Spinal cord (tissue), 10 donors: ENCODE measurements around the gene CACNA1G. TPM values are rescaled to one million over a fixed set of nuclear protein-coding genes. Genes with fewer than 3 reads are reported as not detected.

Experiments
- DNase-seq, 6 donors: peaks; one replicate each; pipeline versions ENCODE4 v3.0.0 to v3.0.0-alpha.2; 2013 to 2015; ENCODE audit warnings: low spot score in 6 of 6, low read depth in 4 of 6
- H3K27ac ChIP-seq: one replicate; pipeline ENCODE4 v1.5.1; 2013; ENCODE audit warnings: low read depth, low read length, control low read depth
- H3K27me3 ChIP-seq: one replicate; pipeline ENCODE4 v1.6.1; 2013; ENCODE audit warnings: low read length; ENCODE audit not compliant: control insufficient read depth, insufficient read depth
- H3K36me3 ChIP-seq: one replicate; pipeline ENCODE4 v1.6.1; 2013; ENCODE audit warnings: low read length; ENCODE audit not compliant: control insufficient read depth, insufficient read depth
- H3K4me1 ChIP-seq: one replicate; pipeline ENCODE4 v1.6.1; 2013; ENCODE audit warnings: low read length; ENCODE audit not compliant: control insufficient read depth, insufficient read depth
- H3K4me3 ChIP-seq: one replicate; pipeline ENCODE4 v1.5.1; 2013; ENCODE audit warnings: low read depth, low read length, control low read depth
- H3K9me3 ChIP-seq: one replicate; pipeline ENCODE4 v1.6.1; 2013; ENCODE audit warnings: low read length; ENCODE audit not compliant: control insufficient read depth, insufficient read depth
- WGBS: methylation state at CpG from one replicate; pipeline ENCODE4 v1.1.5; 2013; ENCODE audit warnings: missing lambda C conversion rate; ENCODE audit not compliant: insufficient coverage; 5-methylcytosine and 5-hydroxymethylcytosine counted together
- polyA plus RNA-seq, 2 donors: library from polyadenylated mRNA; unstranded; fragments of 120-200 nt; gene quantifications; one replicate each; pipeline ENCODE4 v1.2.1, GENCODE V29; 2013; ENCODE audit not compliant: insufficient read length in 2 of 2
- total RNA-seq, 2 donors: library from RNA; depleted of rRNA in 1 of 2; stranded (reverse); fragments of 120-200 nt in 1 of 2; fragments of >200 nt in 1 of 2; gene quantifications; one replicate each; pipeline versions ENCODE4 v1.2.3 to v1.2.4, GENCODE V29; 2013 to 2014
- donor health status: healthy.

CACNA1G gene
- total and polyA plus RNA-seq, 4 donors, result 10.6 to 37.6 (median 23.2) TPM

DNA sequence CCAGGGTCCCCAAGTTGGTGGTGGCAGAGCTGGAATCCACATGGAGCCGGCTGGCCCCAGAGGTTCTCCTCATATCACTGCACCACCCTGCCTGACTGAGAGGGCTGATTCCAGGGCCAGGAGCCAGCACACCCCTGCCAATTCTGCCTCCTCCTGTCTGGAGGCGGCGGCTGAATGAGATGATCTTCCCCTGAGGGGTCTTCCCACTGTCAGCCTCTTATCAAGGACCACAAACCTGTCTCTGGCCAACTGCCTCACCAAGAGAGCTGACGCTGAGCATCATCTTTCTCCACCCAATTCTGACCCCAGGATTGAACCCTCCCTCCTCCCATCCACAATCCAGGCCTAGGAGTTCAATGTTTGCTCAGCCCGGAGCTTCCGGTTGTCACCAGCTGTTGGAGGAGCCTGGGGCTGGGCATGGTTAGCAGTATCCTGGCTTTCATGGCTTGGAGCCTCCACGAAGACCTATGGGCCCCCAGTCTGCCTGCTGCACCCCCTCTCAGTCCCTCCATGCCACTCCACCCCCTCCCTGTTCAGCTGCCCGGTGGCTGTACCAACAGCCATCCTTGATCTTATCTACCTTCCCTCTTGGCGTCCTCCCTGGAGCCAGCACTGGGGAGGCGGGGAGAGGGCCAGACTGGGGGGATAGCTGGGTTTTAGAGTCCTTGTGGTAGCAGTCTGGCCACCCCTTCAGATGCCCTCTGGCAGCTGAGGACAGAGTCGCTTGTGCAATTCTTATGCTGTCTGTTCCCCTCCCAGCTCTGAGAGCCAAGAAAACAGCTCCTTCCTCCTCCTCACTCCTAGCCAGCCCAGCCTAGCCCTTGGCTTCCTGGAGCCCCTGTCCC, 99.7 kb downstream of the CACNA1G start:
- no peak for DNase-seq
- no peaks in the 10 kb centered on the region for H3K27me3 ChIP-seq
- H3K9me3 ChIP-seq, result no peaks in the 10 kb centered on the region
- no peak overlapping the region for H3K4me3 ChIP-seq
- 60% methylated on average over 8 of the region's 11 CpGs for WGBS
- no peak overlapping the region for H3K27ac ChIP-seq
- H3K36me3 ChIP-seq, result no peaks in the 10 kb centered on the region
- H3K4me1 ChIP-seq, result peaks cover 18% of the 10 kb centered on the region

GRCh38 chr17:50660887-50661345, 100.4 kb downstream of the CACNA1G start:
- H3K4me3 ChIP-seq, result no peak overlapping the region
- 89% methylated on average over 9 of the region's 10 CpGs for WGBS
- no peak for DNase-seq
- no peaks in the 10 kb centered on the region for H3K36me3 ChIP-seq
- H3K9me3 ChIP-seq, result no peaks in the 10 kb centered on the region
- no peaks in the 10 kb centered on the region for H3K27me3 ChIP-seq
- H3K27ac ChIP-seq, result no peak overlapping the region
- peaks cover 18% of the 10 kb centered on the region for H3K4me1 ChIP-seq

GRCh38 chr17:50661348-50661747, 100.8 kb downstream of the CACNA1G start:
- H3K27me3 ChIP-seq, result no peaks in the 10 kb centered on the region
- 96% methylated on average over 2 of the region's 5 CpGs for WGBS

GRCh38 chr17:50661795-50662391, 101.4 kb downstream of the CACNA1G start:
- peak in 1 of 6 donors; percentile 56 for DNase-seq
- Histone ChIP-seq H3K9me3 (no peaks in the 10 kb centered on the region), H3K4me1 (peaks cover 18% of the 10 kb centered on the region), H3K27ac (no peak overlapping the region), H3K4me3 (no peak overlapping the region), H3K27me3 (no peaks in the 10 kb centered on the region), H3K36me3 (no peaks in the 10 kb centered on the region)
- WGBS, result 52% methylated on average over 9 of the region's 9 CpGs

More at GRCh38 chr17:50661348-50661747, 100.8 kb downstream of the CACNA1G start:
- no peak for DNase-seq
- Histone ChIP-seq H3K27ac (no peak overlapping the region), H3K9me3 (no peaks in the 10 kb centered on the region), H3K4me3 (no peak overlapping the region), H3K4me1 (peaks cover 18% of the 10 kb centered on the region), H3K36me3 (no peaks in the 10 kb centered on the region)

GRCh38 chr17:50662632-50663225, 102.2 kb downstream of the CACNA1G start:
- Histone ChIP-seq H3K9me3 (no peaks in the 10 kb centered on the region), H3K4me1 (peaks cover 18% of the 10 kb centered on the region), H3K36me3 (no peaks in the 10 kb centered on the region), H3K27ac (no peak overlapping the region), H3K27me3 (no peaks in the 10 kb centered on the region), H3K4me3 (no peak overlapping the region)
- DNase-seq, result no peak
- WGBS, result 87% methylated on average over 8 of the region's 9 CpGs

DNA sequence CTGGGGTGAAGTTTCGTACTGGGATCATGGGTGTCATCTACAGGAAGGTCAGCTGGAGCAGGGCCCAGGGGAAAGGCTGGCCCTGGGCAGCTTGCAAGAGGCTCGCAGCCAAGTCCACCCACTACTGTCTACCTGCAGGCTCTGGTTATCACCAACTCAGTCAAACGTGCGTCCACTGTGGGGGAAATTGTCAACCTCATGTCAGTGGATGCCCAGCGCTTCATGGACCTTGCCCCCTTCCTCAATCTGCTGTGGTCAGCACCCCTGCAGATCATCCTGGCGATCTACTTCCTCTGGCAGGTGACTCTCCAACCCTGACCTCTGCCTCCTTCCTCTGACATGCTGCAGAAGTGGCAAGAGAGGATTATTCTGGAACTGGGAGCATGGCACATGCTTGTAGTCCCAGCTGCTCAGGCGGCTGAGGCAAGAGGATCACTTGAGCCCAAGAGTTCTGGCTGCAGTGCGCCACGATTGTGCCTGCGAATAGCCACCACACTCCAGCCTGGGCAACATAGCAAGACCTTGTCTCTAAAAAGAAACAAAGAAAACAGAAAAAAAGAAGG, 103.4 kb downstream of the CACNA1G start:
- Histone ChIP-seq H3K27ac (no peak overlapping the region), H3K36me3 (no peaks in the 10 kb centered on the region), H3K4me1 (peaks cover 11% of the 10 kb centered on the region), H3K27me3 (no peaks in the 10 kb centered on the region), H3K4me3 (no peak overlapping the region), H3K9me3 (no peaks in the 10 kb centered on the region)
- no peak for DNase-seq
- WGBS, result 91% methylated on average over 5 of the region's 10 CpGs

- Histone ChIP-seq H3K4me1 (peaks cover 8% of the 10 kb centered on the region), H3K27ac (no peak overlapping the region), H3K9me3 (no peaks in the 10 kb centered on the region), H3K27me3 (no peaks in the 10 kb centered on the region), H3K4me3 (no peak overlapping the region), H3K36me3 (no peaks in the 10 kb centered on the region)
- no peak for DNase-seq
- WGBS, result 99% methylated on average over 7 of the region's 12 CpGs
Observed at GRCh38 chr17:50664788-50665458, 104.4 kb downstream of the CACNA1G start.

DNA sequence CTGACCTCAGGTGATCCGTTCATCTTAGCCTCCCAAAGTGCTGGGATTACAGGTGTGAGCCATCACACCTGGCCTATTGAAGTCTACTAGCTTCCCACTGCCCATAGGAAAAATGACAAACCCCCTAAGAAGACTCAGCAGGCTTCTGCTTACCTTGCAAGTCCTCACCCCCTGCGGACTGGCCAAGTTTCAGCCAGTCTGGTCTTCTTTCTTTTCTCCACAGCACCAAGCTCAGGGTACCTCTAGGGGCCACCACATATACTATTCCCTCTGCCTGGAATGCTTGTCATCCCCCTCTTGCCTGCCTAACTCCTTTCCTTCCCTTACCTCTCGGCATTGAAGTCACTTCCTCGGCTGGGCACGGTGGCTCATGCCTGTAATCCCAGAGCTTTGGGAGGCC, 105.3 kb downstream of the CACNA1G start:
- DNase-seq, result no peak
- H3K36me3 ChIP-seq, result no peaks in the 10 kb centered on the region
- H3K27me3 ChIP-seq, result no peaks in the 10 kb centered on the region
- no peak overlapping the region for H3K27ac ChIP-seq
- H3K9me3 ChIP-seq, result no peaks in the 10 kb centered on the region
- no peak overlapping the region for H3K4me3 ChIP-seq
- no peaks in the 10 kb centered on the region for H3K4me1 ChIP-seq
- 90% methylated on average over 5 of the region's 5 CpGs for WGBS

DNA sequence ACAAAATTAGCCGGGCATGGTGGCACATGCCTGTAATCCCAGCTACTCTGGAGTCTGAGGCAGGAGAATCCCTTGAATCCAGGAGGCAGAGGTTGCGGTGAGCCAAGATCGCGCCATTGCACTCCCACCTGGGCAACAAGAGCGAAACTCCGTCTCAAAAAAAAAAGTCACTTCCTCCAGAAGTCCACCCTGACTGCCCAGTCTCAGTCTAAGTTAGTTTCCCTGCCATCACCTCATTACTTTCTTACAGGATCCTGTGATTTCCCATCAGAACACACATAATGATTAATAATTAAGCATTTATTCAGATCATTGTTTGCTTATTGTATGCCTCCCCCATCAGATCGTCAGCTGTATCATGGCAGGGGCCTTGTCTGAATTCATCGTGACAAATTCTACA, 105.8 kb downstream of the CACNA1G start:
- Histone ChIP-seq H3K4me1 (no peaks in the 10 kb centered on the region), H3K36me3 (no peaks in the 10 kb centered on the region), H3K27ac (no peak overlapping the region), H3K27me3 (no peaks in the 10 kb centered on the region), H3K4me3 (no peak overlapping the region), H3K9me3 (no peaks in the 10 kb centered on the region)
- no peak for DNase-seq
- 89% methylated on average over 6 of the region's 8 CpGs for WGBS
